ENCODE data around the gene NFKB2.

- no peak for TF ChIP-seq CTCF (IDR thresholded peaks at IDR 0.05)
- TF ChIP-seq POLR2A (IDR thresholded peaks at IDR 0.05): peak; percentile 82
These were observed at the start of gene NFKB2 for GRCh38 chr10:102395400-102396316.
